HepG2 (cell line): ENCODE results near the gene MDFI. TPM values are rescaled to one million over a fixed set of nuclear protein-coding genes. Genes with fewer than 3 reads are reported as not detected.

ENCODE experiments used
- ATAC-seq: fragments of 200-7000 bp; cut with Tn5 transposase; 3 replicates; pipeline ENCODE4 v1.9.1; 2020; ENCODE audit warnings: mild to moderate bottlenecking, moderate library complexity
- BruUV-seq: library from RNA; stranded (reverse); fragments of 400-500 nt; replicated peaks from 2 replicates; lab custom pipeline; 2021; lab: Mats Ljungman, UMichigan
- CTCF ChIA-PET: fragments of 300-600 bp; formaldehyde crosslinking; extraction: SDS; loops from one replicate; lab custom pipeline; 2021; ENCODE audit warnings: low total read pairs, inconsistent platforms, low intra/inter-chr PET ratio; lab: Yijun Ruan, JAX
- POLR2A ChIA-PET: fragments of 350-600 bp; sonication (Branson Sonifier 250); formaldehyde crosslinking; loops from one replicate; lab custom pipeline; 2020; ENCODE audit warnings: antibody characterized with exemption, inconsistent platforms; lab: Yijun Ruan, JAX
- DNase-seq: peaks from one replicate; pipeline ENCODE4 v3.0.0-alpha.2; 2015; ENCODE audit warnings: low spot score
- FAIRE-seq: peaks from 3 replicates; lab custom pipeline; 2011; peaks lifted over from hg19 to GRCh38; lab: Jason Lieb, UNC
- H2AFZ ChIP-seq: one replicate; pipeline ENCODE4 v1.6.1; 2011; ENCODE audit warnings: low read length, inconsistent platforms
- H3K27ac ChIP-seq: fragments of 300-600 bp; 3 replicates; pipeline ENCODE4 v1.8.0; 2011; ENCODE audit warnings: mixed run types, mild to moderate bottlenecking, mixed read lengths, low read length, inconsistent platforms; ENCODE audit not compliant: insufficient read depth; ENCODE audit errors: extremely low read length
- H3K27me3 ChIP-seq, 2 experiments: fragments of 200-600 bp in 1 of 2; 2 replicates in 1 of 2; 3 replicates in 1 of 2; pipeline versions ENCODE4 v1.6.0 to v1.8.0; 2011; ENCODE audit warnings: low read length in 2 of 2, mild to moderate bottlenecking in 2 of 2, moderate library complexity in 2 of 2, inconsistent platforms in 1 of 2; ENCODE audit not compliant: insufficient read depth in 2 of 2, control insufficient read depth in 1 of 2
- H3K36me3 ChIP-seq, 2 experiments: fragments of 200-600 bp in 1 of 2; replicated peaks in 1 of 2; 2 replicates in 1 of 2; 3 replicates in 1 of 2; pipeline versions ENCODE4 v1.5.1 to v1.8.0; 2011; ENCODE audit warnings: low read length in 2 of 2, inconsistent platforms in 1 of 2; ENCODE audit not compliant: insufficient read depth in 2 of 2, control insufficient read depth in 1 of 2
- H3K4me1 ChIP-seq: 2 replicates; pipeline ENCODE4 v1.5.1; 2012; ENCODE audit warnings: low read length, inconsistent platforms; ENCODE audit not compliant: insufficient read depth
- H3K4me2 ChIP-seq: 2 replicates; pipeline ENCODE4 v1.6.0; 2011; ENCODE audit warnings: low read depth, low read length, inconsistent platforms
- H3K4me3 ChIP-seq, 3 experiments: fragments of 200-600 bp in 1 of 3; sonication (generic), shearing (Covaris generic) in 1 of 3; replicated peaks in 1 of 3; 2 replicates each; pipeline ENCODE4 v1.5.1; 2011 to 2016; ENCODE audit warnings: low read length in 3 of 3, inconsistent platforms in 2 of 3, low read depth in 2 of 3, mild to moderate bottlenecking in 2 of 3, control low read depth in 1 of 3, mixed read lengths in 1 of 3; ENCODE audit not compliant: insufficient read depth in 1 of 3
- H3K79me2 ChIP-seq: one replicate; pipeline ENCODE4 v1.6.1; 2011; ENCODE audit warnings: low read length, inconsistent platforms; ENCODE audit not compliant: insufficient read depth
- H3K9ac ChIP-seq: 2 replicates; pipeline ENCODE4 v1.6.0; 2011; ENCODE audit warnings: mild to moderate bottlenecking, low read depth, low read length, inconsistent platforms; ENCODE audit not compliant: insufficient read depth
- H3K9me3 ChIP-seq: 2 replicates; pipeline ENCODE4 v1.5.1; 2012; ENCODE audit warnings: mild to moderate bottlenecking, low read length
- H4K20me1 ChIP-seq: 2 replicates; pipeline ENCODE4 v1.6.0; 2011; ENCODE audit warnings: inconsistent platforms, mild to moderate bottlenecking, low read length, moderate library complexity; ENCODE audit not compliant: insufficient read depth
- CEBPG ChIP-seq: IDR thresholded peaks from 2 replicates; pipeline ENCODE4 v1.6.1; 2016
- FOXC1 ChIP-seq: sonication (generic); formaldehyde crosslinking; IDR thresholded peaks from 2 replicates; pipeline ENCODE4 v1.8.0; 2022; ENCODE audit warnings: mild to moderate bottlenecking, missing genetic modification reagents, borderline replicate concordance
- MTA1 ChIP-seq: sonication (generic); formaldehyde crosslinking; IDR thresholded peaks from 2 replicates; pipeline ENCODE4 v1.4.0; 2020; ENCODE audit warnings: missing genetic modification reagents, mild to moderate bottlenecking, borderline replicate concordance
- NFKBIZ ChIP-seq: IDR thresholded peaks from 2 replicates; pipeline ENCODE4 v1.6.1; 2018; ENCODE audit warnings: missing genetic modification reagents, missing compliant biosample characterization
- RXRA ChIP-seq: sonication (generic); formaldehyde crosslinking; IDR thresholded peaks from 2 replicates; pipeline ENCODE4 v1.5.1; 2020; ENCODE audit warnings: missing genetic modification reagents
- RXRB ChIP-seq: IDR thresholded peaks from 2 replicates; pipeline ENCODE4 v1.6.1; 2016; ENCODE audit warnings: borderline replicate concordance, missing genetic modification reagents, missing compliant biosample characterization
- ZFX ChIP-seq: sonication (generic); formaldehyde crosslinking; IDR thresholded peaks from 2 replicates; pipeline ENCODE4 v1.4.0; 2020; ENCODE audit warnings: mild to moderate bottlenecking, low read depth, missing genetic modification reagents, moderate library complexity
- ZNF251 ChIP-seq: sonication (generic); formaldehyde crosslinking; IDR thresholded peaks from 2 replicates; pipeline ENCODE4 v1.9.0; 2021; ENCODE audit warnings: mild to moderate bottlenecking, missing genetic modification reagents
- ZNF354B ChIP-seq: sonication (generic); formaldehyde crosslinking; IDR thresholded peaks from 2 replicates; pipeline ENCODE4 v1.8.0; 2022; ENCODE audit warnings: mild to moderate bottlenecking, missing genetic modification reagents
- ZNF687 ChIP-seq: sonication (generic); formaldehyde crosslinking; IDR thresholded peaks from 2 replicates; pipeline ENCODE4 v1.5.1; 2020; ENCODE audit warnings: mild to moderate bottlenecking, missing genetic modification reagents, moderate library complexity
- ZNF891 ChIP-seq: sonication (generic); formaldehyde crosslinking; IDR thresholded peaks from 2 replicates; pipeline ENCODE4 v1.5.0; 2020; ENCODE audit warnings: mild to moderate bottlenecking, missing genetic modification reagents
- WGBS: methylation state at CpG from one replicate; pipeline ENCODE4 v1.1.6; 2017; ENCODE audit warnings: low lambda C conversion rate; 5-methylcytosine and 5-hydroxymethylcytosine counted together
- in situ Hi-C: cut with HindIII; loops from 2 replicates; pipeline ENCODE4 v1.10.0; 2017; ENCODE audit warnings: low pct_unique_long_range_greater_than_20kb; ENCODE audit not compliant: extremely low pct_ligation_motif_present
- intact Hi-C: fragments of 100-400 bp; cut with micrococcal nuclease; formaldehyde crosslinking; loops from one replicate; pipeline ENCODE4 v1.10.0; 2022; ENCODE audit not compliant: unreplicated experiment
- polyA plus RNA-seq, 8 experiments: library from polyadenylated mRNA; depleted of rRNA in 3 of 8; stranded (reverse) in 7 of 8; unstranded in 1 of 8; fragments of >200 nt; fragmentation: Illumina TruSeq in 4 of 8; extraction: Trizol in 4 of 8; gene quantifications; 2 replicates each; pipeline versions ENCODE4 v1.2.1 to v1.2.3, GENCODE V29; 2011 to 2016; ENCODE audit warnings: low read depth in 4 of 8, missing spikeins in 1 of 8, mixed read lengths in 1 of 8; ENCODE audit not compliant: insufficient read depth in 1 of 8
- total RNA-seq, 5 experiments: library from RNA; depleted of rRNA; stranded (reverse); fragments of >200 nt; fragmentation: Illumina TruSeq; extraction: Trizol; gene quantifications; 2 replicates each; pipeline ENCODE4 v1.2.3, GENCODE V29; 2016; ENCODE audit warnings: low read depth in 1 of 5
- TF ChIP-seq, protein P1 (sequence below): sonication (generic); formaldehyde crosslinking; IDR thresholded peaks from 2 replicates; pipeline ENCODE4 v1.4.0; 2020; ENCODE audit warnings: missing genetic modification reagents, borderline replicate concordance
- TF ChIP-seq, protein P2 (sequence below): sonication (generic); formaldehyde crosslinking; IDR thresholded peaks from 2 replicates; pipeline ENCODE4 v1.4.0; 2020; ENCODE audit warnings: mild to moderate bottlenecking, missing genetic modification reagents, borderline replicate concordance

MDFI gene
- total and polyA plus RNA-seq, 2 of the 13 experiments (the other 11 are each of a cell fraction or from before 2014, with no cell fraction given) = 0.28 TPM; not detected in 1

DNA sequence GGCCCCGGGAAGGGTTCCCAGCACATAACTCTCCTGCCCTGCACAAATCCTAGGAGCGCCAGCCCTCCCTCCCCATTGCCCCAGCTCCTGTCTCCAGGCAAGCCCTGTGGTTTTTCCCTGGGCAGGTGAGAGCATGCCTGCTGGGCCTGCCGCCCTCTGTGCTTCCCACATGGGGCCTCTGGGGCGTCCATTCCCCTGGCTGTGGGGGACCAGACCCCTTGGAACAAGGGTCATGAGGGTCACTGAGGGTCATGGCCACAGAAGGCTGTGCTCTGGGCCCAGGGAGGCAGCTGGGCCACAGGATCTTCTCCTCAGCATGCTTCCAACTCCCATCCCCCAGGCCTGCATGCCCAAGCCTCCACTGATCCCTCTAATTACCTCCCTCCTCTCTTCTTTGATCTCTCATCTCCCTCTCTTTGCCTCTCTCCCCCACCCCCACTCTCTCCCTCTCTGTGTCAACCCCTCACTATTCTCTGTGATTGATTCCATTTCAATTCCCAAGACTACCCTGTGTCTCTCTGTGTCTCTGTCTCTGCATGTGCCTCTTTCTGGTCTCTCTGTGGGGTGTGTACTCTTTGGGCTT lies 6.1 kb downstream of the MDFI start:
- Histone ChIP-seq H4K20me1 (no peaks in the 10 kb centered on the region), H2AFZ (no peak overlapping the region), H3K4me1 (peaks cover 45% of the 10 kb centered on the region), H3K27ac (no peak overlapping the region), H3K27me3 (peaks cover 5 to 70% of the 10 kb centered on the region in 2 experiments; a peak in 4 of 5 replicates), H3K4me3 (peak overlapping the region in 1 of 3 experiments; percentile 7; a peak in 1 of 6 replicates), H3K4me2 (peak overlapping the region; percentile 47), H3K9me3 (no peaks in the 10 kb centered on the region), H3K79me2 (no peaks in the 10 kb centered on the region), H3K36me3 (no peaks in the 10 kb centered on the region), H3K9ac (0 out of 2 replicates have a peak overlapping the region, but pooled peaks have one; percentile 8)
- DNase-seq (peak; percentile 43), ATAC-seq (peak; percentile 27), FAIRE-seq (no peak)
- ChIA-PET POLR2A (no interaction called here), CTCF (no interaction called here)
- in situ Hi-C loops (no loop called here), intact Hi-C loops (no loop called here)
- WGBS = 0% methylated on average over 3 of the region's 4 CpGs
- BruUV-seq = no TSS peak
- TF ChIP-seq NFKBIZ (no peak), MTA1 (CRISPR knock-in tag) (0 out of 2 replicates have a peak, but pooled peaks have one; percentile 20), CEBPG (no peak), ZNF354B (CRISPR knock-in tag) (no peak), ZNF891 (CRISPR knock-in tag) (0 out of 2 replicates have a peak, but pooled peaks have one; percentile 30), RXRA (CRISPR knock-in tag) (0 out of 2 replicates have a peak, but pooled peaks have one; percentile 22), RXRB (CRISPR knock-in tag) (0 out of 2 replicates have a peak, but pooled peaks have one; percentile 19), ZFX (CRISPR knock-in tag) (0 out of 2 replicates have a peak, but pooled peaks have one; percentile 27), ZNF251 (CRISPR knock-in tag) (no peak), ZNF687 (CRISPR knock-in tag) (peak; percentile 40), FOXC1 (CRISPR knock-in tag) (no peak)
- TF ChIP-seq, protein P1, sequence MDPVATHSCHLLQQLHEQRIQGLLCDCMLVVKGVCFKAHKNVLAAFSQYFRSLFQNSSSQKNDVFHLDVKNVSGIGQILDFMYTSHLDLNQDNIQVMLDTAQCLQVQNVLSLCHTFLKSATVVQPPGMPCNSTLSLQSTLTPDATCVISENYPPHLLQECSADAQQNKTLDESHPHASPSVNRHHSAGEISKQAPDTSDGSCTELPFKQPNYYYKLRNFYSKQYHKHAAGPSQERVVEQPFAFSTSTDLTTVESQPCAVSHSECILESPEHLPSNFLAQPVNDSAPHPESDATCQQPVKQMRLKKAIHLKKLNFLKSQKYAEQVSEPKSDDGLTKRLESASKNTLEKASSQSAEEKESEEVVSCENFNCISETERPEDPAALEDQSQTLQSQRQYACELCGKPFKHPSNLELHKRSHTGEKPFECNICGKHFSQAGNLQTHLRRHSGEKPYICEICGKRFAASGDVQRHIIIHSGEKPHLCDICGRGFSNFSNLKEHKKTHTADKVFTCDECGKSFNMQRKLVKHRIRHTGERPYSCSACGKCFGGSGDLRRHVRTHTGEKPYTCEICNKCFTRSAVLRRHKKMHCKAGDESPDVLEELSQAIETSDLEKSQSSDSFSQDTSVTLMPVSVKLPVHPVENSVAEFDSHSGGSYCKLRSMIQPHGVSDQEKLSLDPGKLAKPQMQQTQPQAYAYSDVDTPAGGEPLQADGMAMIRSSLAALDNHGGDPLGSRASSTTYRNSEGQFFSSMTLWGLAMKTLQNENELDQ (CRISPR knock-in tag) = no peak
- TF ChIP-seq, protein P2, sequence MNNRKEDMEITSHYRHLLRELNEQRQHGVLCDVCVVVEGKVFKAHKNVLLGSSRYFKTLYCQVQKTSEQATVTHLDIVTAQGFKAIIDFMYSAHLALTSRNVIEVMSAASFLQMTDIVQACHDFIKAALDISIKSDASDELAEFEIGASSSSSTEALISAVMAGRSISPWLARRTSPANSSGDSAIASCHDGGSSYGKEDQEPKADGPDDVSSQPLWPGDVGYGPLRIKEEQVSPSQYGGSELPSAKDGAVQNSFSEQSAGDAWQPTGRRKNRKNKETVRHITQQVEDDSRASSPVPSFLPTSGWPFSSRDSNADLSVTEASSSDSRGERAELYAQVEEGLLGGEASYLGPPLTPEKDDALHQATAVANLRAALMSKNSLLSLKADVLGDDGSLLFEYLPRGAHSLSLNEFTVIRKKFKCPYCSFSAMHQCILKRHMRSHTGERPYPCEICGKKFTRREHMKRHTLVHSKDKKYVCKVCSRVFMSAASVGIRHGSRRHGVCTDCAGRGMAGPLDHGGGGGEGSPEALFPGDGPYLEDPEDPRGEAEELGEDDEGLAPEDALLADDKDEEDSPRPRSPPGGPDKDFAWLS (CRISPR knock-in tag) = 0 out of 2 replicates have a peak, but pooled peaks have one; percentile 54
